GM12873 (cell line): ENCODE results near the gene AXDND1.

ENCODE experiments used
- TF ChIP-seq, protein P1 (sequence below): IDR thresholded peaks from 2 replicates; pipeline ENCODE4 v1.5.1; 2012; ENCODE audit warnings: low read depth, mild to moderate bottlenecking, moderate library complexity, low read length, control low read depth; ENCODE audit not compliant: insufficient read depth; ENCODE audit errors: missing control alignments

AXDND1 gene

DNA sequence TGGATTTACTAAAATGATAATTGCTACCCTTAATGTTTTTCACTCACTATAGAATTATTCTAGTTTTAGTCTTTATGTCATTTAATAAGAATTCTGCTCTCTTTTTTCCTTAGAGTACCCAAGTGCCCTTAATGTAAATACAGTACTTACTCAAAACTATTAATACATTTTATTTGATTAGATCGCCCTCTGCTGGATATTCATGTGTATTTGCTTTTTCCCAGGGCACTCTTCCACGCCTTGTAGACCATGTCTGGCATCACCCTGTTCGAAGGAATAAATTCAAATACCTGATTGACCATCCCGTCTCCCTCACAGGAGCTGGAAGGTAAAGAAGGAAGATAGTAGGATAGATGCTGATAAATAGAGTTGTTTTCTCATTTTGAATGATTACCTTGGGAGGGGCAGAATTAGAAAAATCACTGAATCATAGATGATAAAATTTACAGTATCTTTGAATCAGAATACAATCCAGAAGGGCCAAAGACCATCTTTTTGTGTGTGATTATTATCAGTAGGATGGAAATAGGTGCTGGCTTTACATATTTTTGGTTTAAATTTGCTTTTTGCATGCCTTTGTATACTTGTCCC is 4.1 kb downstream of the AXDND1 start:
- TF ChIP-seq, protein P1, sequence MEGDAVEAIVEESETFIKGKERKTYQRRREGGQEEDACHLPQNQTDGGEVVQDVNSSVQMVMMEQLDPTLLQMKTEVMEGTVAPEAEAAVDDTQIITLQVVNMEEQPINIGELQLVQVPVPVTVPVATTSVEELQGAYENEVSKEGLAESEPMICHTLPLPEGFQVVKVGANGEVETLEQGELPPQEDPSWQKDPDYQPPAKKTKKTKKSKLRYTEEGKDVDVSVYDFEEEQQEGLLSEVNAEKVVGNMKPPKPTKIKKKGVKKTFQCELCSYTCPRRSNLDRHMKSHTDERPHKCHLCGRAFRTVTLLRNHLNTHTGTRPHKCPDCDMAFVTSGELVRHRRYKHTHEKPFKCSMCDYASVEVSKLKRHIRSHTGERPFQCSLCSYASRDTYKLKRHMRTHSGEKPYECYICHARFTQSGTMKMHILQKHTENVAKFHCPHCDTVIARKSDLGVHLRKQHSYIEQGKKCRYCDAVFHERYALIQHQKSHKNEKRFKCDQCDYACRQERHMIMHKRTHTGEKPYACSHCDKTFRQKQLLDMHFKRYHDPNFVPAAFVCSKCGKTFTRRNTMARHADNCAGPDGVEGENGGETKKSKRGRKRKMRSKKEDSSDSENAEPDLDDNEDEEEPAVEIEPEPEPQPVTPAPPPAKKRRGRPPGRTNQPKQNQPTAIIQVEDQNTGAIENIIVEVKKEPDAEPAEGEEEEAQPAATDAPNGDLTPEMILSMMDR: peak; percentile 53

DNA sequence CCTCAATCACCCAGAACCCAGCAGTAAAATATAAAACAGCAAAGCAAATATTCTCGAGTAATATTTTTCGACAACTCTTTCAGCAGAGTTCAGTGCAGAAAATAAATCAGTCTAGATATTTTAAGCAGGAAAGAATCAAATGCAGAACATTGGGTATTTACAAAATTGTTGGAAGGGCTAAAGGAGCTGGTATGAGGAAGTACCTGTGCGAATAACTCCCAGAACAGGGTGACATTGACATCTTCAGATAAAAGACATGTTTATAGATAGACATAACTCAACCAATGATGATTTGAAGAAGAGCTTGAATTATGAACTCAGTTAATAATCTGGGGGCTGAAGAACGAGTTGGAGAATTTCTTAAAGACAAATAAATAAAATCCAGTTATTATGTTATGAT is 6.4 kb downstream of the AXDND1 start:
- TF ChIP-seq, protein P1: no peak

DNA sequence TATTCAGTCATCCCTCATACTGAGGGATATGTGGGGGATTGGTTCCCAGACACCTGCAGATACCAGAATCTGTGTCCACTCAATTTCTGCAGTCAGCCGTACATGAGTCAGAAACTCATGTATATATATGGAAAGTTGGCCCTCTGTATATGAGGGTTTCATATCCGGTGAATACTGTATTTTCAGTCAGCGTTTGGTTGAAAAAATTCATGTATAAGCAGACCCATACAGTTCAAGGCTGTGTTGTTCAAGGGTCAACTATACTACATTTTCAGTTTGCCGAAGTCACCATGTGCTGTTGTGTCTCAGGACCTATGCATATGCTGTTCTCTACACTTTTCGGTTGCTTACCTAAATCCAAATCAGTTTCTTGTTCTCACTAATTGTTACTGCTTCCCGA is 10.5 kb downstream of the AXDND1 start:
- TF ChIP-seq, protein P1: no peak

DNA sequence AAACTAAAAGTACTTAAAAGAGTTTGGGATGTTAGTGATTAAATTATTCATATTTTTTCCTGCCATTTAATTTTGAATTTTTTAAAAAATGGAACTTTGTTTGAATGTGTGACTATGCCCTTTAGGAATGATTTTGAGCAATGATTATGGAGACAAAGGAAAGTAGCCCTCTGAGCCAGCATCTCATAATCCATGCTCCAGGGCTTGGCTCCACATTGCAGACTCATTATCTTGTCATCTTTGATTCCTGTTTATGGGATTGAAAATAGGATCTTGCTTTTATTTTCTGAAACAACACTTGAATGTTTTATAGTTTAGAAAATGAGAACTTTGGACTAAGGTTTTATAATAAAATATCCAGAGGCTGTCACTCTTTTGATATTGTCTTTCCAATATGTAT is 14.5 kb downstream of the AXDND1 start:
- TF ChIP-seq, protein P1: no peak

DNA sequence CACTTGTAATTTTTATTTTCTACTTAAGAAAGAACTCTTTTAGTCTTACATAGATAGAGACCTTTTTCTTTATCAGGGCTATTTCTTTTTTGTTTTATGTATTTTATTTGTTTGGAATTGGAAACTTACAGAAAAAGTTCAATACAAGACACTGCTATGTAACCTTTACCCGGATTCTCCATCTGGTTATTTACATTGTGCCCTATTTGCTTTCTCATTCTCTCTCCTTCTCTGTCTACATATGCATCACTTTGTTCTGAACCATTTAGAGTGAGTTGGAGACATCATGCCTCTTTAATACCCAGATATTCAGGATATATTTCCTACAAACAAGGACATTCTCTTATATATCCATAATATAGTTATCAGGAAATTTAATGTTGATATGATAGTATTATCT is 18.3 kb downstream of the AXDND1 start:
- TF ChIP-seq, protein P1: no peak

DNA sequence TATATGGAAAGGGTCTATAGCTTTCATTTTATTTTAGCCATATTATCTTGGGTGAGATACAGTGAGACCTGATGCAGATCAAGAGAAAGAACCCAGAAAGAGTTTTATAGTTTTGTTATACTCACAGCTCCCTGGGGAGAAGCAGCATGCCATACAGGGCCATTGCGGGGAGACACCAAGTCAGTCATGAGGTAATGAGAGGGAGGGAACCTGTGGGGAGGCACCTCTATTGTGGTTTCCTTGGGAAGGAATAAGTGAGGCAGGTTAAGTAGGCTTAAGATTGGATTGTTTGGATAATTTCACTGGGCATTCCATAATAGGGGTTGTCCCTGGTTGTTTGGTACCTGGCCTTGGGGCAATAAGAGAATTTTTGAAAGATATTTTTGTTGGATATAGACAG is 19.7 kb downstream of the AXDND1 start:
- TF ChIP-seq, protein P1: no peak

DNA sequence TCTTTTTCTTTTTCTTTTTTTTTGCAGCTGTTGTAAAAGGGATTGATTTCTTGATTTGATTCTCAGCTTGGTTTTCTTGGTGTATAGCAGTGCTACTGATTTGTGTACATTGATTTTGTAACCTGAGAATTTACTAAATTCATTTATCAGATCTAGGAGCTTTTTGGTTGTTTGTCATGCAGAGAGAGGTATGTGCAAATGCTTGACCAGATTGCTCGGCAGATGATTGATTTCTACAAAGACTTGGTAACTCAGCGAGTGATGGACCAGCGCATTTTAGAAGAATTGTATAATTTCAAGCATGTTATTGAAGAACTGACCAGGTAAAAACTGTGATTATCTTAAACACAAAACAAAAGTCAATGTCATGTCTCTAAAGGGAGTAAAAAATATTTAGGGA is 27.9 kb downstream of the AXDND1 start:
- TF ChIP-seq, protein P1: no peak
